Measurements from ENCODE around the gene DMBX1. TPM values are rescaled to one million over a fixed set of nuclear protein-coding genes. Genes with fewer than 3 reads are reported as not detected.

DMBX1 gene
- polyA plus RNA-seq, 2 of the 4 experiments (the other 2 are of a cell fraction), result 0.44 to 2.2 TPM

- ATAC-seq (no peak), DNase-seq (ENCODE audit: low read depth in 1 of 2, low spot score in 1 of 2) (no peak), FAIRE-seq (no peak)
- CTCF ChIA-PET, result interaction anchor here (1.5 to 1.6 kb wide), 3 partner anchors 19 to 29 kb away, joined by 5 to 14 read pairs (median 6); no protein-coding TSS in a partner anchor
- H3K4me3 ChIP-seq, result no peak overlapping the region
- H3K4me1 ChIP-seq, result peaks cover 8% of the 10 kb centered on the region; the same call in 1 of the 3 replicates
- POLR2A ChIA-PET, result no interaction called here
- no peaks in the 10 kb centered on the region for H3K9me3 ChIP-seq
- H3K27ac ChIP-seq, result no peak overlapping the region
- H3K4me2 ChIP-seq, result no peak overlapping the region
- TF ChIP-seq HOXB5 (CRISPR knock-in tag; IDR thresholded peaks at IDR 0.05), result no peak
- TF ChIP-seq ZFP36 (IDR thresholded peaks at IDR 0.05; ENCODE audit: borderline replicate concordance, partially characterized antibody), result no peak
- no peak for TF ChIP-seq MAZ (IDR thresholded peaks at IDR 0.05; ENCODE audit: borderline replicate concordance, low read depth, low read length)
- TF ChIP-seq PBX3 (IDR thresholded peaks at IDR 0.05), result no peak
- TF ChIP-seq CBX8 (IDR thresholded peaks at IDR 0.05), result no peak
- TF ChIP-seq REST (IDR thresholded peaks at IDR 0.05), result no peak
- TF ChIP-seq POLR2AphosphoS2 (conservative IDR thresholded peaks at IDR 0.05; ENCODE audit: low read length), result no peak
- 78% methylated on average over 3 of the region's 17 CpGs for WGBS (ENCODE audit: missing lambda C conversion rate)
These were observed 17.0 kb downstream of the DMBX1 start for GRCh38 chr1:46506470-46507219.

- H3K4me1 ChIP-seq, result peaks cover 8% of the 10 kb centered on the region; the same call in 1 of the 3 replicates
- H3K4me2 ChIP-seq, result no peak overlapping the region
- ATAC-seq (peak; percentile 63 to 77; a peak in 5 of 6 replicates), FAIRE-seq (no peak), DNase-seq (ENCODE audit: low read depth in 1 of 2, low spot score in 1 of 2) (no peak)
- peak overlapping the region in 1 of 2 experiments; percentile 75; a peak in 3 of 6 replicates for H3K27ac ChIP-seq
- ChIA-PET CTCF (interaction anchor here (1.3 to 1.6 kb wide), 2 partner anchors 13 to 19 kb away, joined by 5 read pairs; no protein-coding TSS in a partner anchor), POLR2A (interaction anchor here (1.4 kb wide), 1 partner anchor 14 kb away, joined by 3 read pairs; no protein-coding TSS in a partner anchor)
- WGBS (ENCODE audit: missing lambda C conversion rate), result 79% methylated on average over 4 of the region's 5 CpGs
- no peaks in the 10 kb centered on the region for H3K9me3 ChIP-seq
- no peak for TF ChIP-seq TFCP2L1 (CRISPR knock-in tag; IDR thresholded peaks at IDR 0.05)
- no peak for TF ChIP-seq SREBF2 (IDR thresholded peaks at IDR 0.05)
- no peak for TF ChIP-seq PBX3 (IDR thresholded peaks at IDR 0.05)
- no peak for TF ChIP-seq BCL3 (IDR thresholded peaks at IDR 0.05)
- TF ChIP-seq TP53 (CRISPR knock-in tag; IDR thresholded peaks at IDR 0.05), result no peak
- no peak for TF ChIP-seq NPAS2 (CRISPR knock-in tag; IDR thresholded peaks at IDR 0.05; ENCODE audit: borderline replicate concordance)
- TF ChIP-seq FOXS1 (CRISPR knock-in tag; IDR thresholded peaks at IDR 0.05), result no peak
- TF ChIP-seq RNF2 (IDR thresholded peaks at IDR 0.05; ENCODE audit: borderline replicate concordance, low read depth), result no peak
- TF ChIP-seq ZSCAN20 (CRISPR knock-in tag; IDR thresholded peaks at IDR 0.05), result no peak
- no peak for TF ChIP-seq EHMT2 (IDR thresholded peaks at IDR 0.05; ENCODE audit: low read depth)
- no peak for TF ChIP-seq HMGXB4 (CRISPR knock-in tag; IDR thresholded peaks at IDR 0.05; ENCODE audit: borderline replicate concordance)
- TF ChIP-seq JUN (IDR thresholded peaks at IDR 0.05), result no peak
- TF ChIP-seq MAFK (IDR thresholded peaks at IDR 0.05; ENCODE audit: partially characterized antibody), result no peak
- no peak for TF ChIP-seq CHD4 (IDR thresholded peaks at IDR 0.05; ENCODE audit: borderline replicate concordance)
- TF ChIP-seq ESRRA (IDR thresholded peaks at IDR 0.05; ENCODE audit: borderline replicate concordance, low read length), result no peak
- TF ChIP-seq CTCF (IDR thresholded peaks at IDR 0.05), result no peak
- TF ChIP-seq PHF8 (IDR thresholded peaks at IDR 0.05; ENCODE audit: borderline replicate concordance, low read depth), result no peak
- no peak for TF ChIP-seq RARB (CRISPR knock-in tag; IDR thresholded peaks at IDR 0.05)
- H3K4me3 ChIP-seq, result no peak overlapping the region
These were observed 19.1 kb downstream of the DMBX1 start for GRCh38 chr1:46508757-46509156.

Measured in A549 (cell line).